Posterior cingulate gyrus (tissue), 11 donors: ENCODE results near the gene DGLUCY.
"Not testable (repeated sequence)": the region's sequence is repeated elsewhere in the genome, so short reads cannot be mapped to it uniquely, and the experiment has no call there.

Experiments
- DNase-seq, 10 donors: peaks; one replicate each; pipeline versions ENCODE4 v3.0.0 to v3.0.0-alpha.2; 2020 to 2021; ENCODE audit warnings: mixed read lengths in 3 of 10
- intact Hi-C: fragments of 100-400 bp; cut with DNase I; formaldehyde crosslinking; loops from one replicate; pipeline ENCODE4 v1.15.1; 2023

Gene DGLUCY

GRCh38 chr14:91228112-91229004 is 114.5 kb downstream of the DGLUCY start:
- DNase-seq = peak in 2 of 10 donors; percentile 61 to 78
- intact Hi-C loops = no loop called here

- intact Hi-C loops = no loop called here
- DNase-seq = peak in 2 of 10 donors; percentile 20 to 31
Observed at GRCh38 chr14:91229005-91229382, 115.1 kb downstream of the DGLUCY start.

GRCh38 chr14:91229743-91230200 is 115.9 kb downstream of the DGLUCY start:
- DNase-seq = peak in 2 of 10 donors; percentile 13 to 37
- intact Hi-C loops = no loop called here

GRCh38 chr14:91230397-91231035 is 116.6 kb downstream of the DGLUCY start:
- DNase-seq = peak in 2 of 10 donors; percentile 22 to 44
- intact Hi-C loops = no loop called here

GRCh38 chr14:91231446-91231845 is 117.6 kb downstream of the DGLUCY start:
- intact Hi-C loops = no loop called here
- DNase-seq = peak in 2 of 10 donors; percentile 13 to 20

GRCh38 chr14:91232052-91232451 is 118.2 kb downstream of the DGLUCY start:
- peak in 1 of 10 donors; percentile 22 for DNase-seq
- intact Hi-C loops = no loop called here

GRCh38 chr14:91232603-91233002 is 118.7 kb downstream of the DGLUCY start:
- intact Hi-C loops = no loop called here
- DNase-seq = peak in 1 of 10 donors; percentile 18

DNA sequence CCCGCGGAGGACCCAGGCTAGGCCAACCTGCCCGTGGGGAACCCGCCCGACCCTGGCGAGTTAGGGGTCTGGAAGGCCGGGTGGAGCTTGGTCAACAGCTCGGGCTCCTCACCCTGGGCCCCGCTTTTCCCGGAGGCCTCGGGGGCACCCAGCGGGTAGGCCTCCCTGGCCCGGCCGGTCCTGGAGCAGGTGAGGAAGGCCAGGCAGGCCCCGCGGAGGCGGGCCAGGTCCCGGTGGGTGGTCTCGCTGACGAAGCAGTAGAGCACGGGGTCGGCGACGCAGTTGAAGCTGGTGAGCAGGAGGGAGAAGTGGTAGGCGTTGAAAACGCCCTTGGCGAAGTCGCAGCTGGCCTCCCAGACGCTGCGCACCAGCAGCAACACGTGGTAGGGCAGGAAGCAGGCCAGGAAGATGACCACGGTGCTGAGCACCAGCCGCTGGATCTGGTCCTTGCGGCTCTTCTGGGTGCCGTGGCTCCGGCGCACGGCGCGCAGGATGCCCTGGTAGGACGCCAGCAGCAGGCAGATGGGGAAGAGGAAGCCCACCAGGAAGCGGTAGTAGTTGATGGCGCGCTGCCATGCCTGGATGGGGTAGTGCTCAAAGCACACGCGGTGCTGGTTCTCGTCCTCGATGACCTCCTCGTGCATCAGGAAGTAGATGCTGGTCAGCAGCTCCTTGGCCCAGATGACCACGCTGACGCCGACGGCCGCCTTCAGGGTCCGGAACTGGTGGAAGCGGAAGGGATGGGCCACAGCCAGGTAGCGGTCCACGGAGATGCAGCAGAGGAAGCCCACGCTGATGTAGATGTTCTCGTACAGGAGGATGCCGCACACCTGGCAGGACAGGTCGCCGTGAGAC is 120.3 kb downstream of the DGLUCY start:
- peak in 2 of 10 donors; percentile 64 to 85 for DNase-seq
- intact Hi-C loops = no loop called here

DNA sequence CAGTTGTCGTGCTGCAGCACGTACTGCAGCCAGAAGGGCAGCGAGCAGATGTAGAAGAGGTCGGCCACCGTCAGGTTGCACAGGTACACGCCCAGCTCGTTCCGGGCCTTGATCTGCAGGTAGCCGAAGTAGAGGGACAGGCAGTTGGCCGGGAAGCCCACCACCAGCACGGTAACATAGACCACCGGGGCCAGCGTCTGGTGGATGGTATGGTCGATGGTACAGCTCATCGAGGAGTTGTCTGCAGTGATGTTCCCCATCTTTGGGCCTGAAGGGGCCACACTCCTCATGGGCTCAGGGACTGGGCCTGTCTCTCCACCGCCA is 120.9 kb downstream of the DGLUCY start:
- intact Hi-C loops = no loop called here
- DNase-seq = peak in 1 of 10 donors; percentile 55

GRCh38 chr14:91235841-91236240 is 122.0 kb downstream of the DGLUCY start:
- DNase-seq = peak in 1 of 10 donors; percentile 20
- intact Hi-C loops = no loop called here

DNA sequence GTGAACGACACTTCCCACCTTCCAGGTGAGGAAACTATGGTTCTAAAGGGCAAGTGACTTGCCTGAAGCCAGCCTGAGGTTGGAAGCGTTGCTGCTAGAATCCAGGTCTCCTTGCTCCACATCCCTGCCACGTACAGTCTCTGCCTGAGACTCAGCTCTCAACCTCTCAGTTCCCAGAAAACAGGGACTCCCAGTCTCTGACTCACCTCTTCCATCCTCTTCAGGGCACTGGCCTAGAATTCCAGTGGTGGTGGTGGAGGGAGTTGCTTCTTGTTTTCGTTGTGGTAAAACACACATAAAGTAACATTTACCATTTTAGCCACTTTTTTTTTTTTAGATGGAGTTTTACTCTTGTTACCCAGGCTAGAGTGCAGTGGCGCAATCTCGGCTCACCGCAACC is 123.3 kb downstream of the DGLUCY start:
- intact Hi-C loops = no loop called here
- no peak for DNase-seq

- intact Hi-C loops = no loop called here
- no peak for DNase-seq
Observed at GRCh38 chr14:91238085-91238484, 124.2 kb downstream of the DGLUCY start.

GRCh38 chr14:91238661-91239060 is 124.8 kb downstream of the DGLUCY start:
- intact Hi-C loops = no loop called here
- DNase-seq = no peak

DNA sequence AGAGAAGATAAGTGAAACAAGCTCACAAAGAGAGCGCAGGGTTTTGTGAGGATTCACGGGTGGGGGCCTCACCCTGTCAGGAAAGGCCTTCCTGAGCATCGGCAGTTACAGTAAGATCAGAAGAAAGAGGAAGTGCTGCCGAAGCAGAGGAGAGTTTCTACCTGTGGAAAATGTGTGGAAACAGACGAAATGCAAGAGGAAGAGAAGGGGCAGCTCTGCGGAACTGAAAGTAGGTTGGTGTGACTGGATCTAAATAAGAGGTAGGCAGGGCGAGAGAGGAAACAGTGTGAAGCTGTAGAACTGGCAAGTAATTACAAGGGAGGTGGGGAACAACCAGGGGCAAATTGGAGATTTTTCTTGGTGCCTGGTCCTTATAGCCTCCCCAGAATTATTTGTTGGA is 128.0 kb downstream of the DGLUCY start:
- no peak for DNase-seq
- intact Hi-C loops = no loop called here

DNA sequence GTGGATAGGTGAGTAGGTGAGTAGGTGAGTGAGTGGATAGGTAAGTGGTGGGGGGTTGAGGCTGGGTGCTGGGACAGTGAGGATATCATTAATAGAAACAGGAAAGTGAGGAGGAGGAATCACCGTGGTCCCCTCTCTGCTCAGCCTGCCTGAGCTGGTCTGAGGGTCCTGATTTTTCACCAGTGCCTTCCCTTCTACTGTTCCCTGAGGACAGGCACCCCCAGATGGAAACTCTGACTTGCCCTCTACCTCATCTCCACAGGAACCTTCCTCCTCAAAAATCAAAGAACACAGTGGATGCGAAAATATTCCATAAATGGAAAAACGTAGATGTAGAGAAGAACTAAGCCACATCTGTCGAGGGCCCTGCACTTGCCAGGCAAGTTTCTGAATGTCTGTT is 128.8 kb downstream of the DGLUCY start:
- DNase-seq = no peak
- intact Hi-C loops = no loop called here

DNA sequence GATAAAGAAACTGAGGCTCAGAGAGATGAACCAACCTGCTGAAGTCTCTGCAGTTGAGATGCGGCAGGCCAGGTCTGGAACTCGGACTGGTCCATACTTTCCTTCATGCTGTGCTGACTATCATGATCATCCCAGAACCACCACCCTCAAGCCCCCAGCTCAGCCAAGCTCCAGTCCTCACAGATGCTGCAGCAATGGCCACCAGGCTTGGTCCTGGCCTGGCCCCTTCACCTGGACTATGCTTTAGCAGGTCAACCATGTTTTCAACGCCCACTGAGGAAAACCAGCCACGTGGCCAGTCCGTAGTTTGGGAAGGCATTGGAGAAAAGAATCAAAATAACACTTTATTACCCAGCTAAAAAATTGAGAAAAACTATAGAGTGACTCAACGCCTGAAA is 129.2 kb downstream of the DGLUCY start:
- intact Hi-C loops = no loop called here

GRCh38 chr14:91244501-91244901 is 130.6 kb downstream of the DGLUCY start, which contains the start of gene GPR68:
Gene GPR68, minus strand, starts transcription at chr14:91244704. Its CDS starts 9,654 bp downstream, at chr14:91235050.
- intact Hi-C loops = no loop called here

More for the DNA sequence above, 129.2 kb downstream of the DGLUCY start:
- no peak for DNase-seq

GRCh38 chr14:91245029-91245428 is 131.2 kb downstream of the DGLUCY start:
- intact Hi-C loops = no loop called here
- peak in 1 of 10 donors; percentile 55 for DNase-seq

More at GRCh38 chr14:91244501-91244901, 130.6 kb downstream of the DGLUCY start, which contains the start of gene GPR68:
- DNase-seq = peak; percentile 47 to 95 (median 72)

DNA sequence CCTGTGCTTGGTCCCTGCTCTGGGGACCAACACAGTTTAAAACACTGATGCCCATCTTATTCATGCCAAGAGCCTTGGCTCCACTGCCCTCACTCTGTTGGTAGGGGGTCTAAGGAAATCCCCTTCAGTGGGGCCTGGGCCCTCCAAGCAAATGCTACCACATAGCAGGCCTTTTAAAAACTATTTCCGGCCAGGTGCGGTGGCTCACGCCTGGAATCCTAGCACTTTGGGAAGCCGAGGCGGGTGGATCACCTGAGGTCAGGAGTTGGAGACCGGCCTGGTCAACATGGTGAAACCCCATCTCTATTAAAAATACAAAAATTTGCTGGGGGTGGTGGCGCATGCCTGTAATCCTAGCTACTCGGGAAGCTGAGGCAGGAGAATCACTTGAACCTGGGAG is 131.7 kb downstream of the DGLUCY start:
- intact Hi-C loops = not testable (repeated sequence)
- DNase-seq = peak in 1 of 10 donors; percentile 71

GRCh38 chr14:91246051-91246852 is 132.4 kb downstream of the DGLUCY start:
- DNase-seq = peak in 1 of 10 donors; percentile 24
- intact Hi-C loops = no loop called here
